HPDE6-E6E7 (cell line): ENCODE data around the gene RALY.
"Not testable (repeated sequence)": the region's sequence is repeated elsewhere in the genome, so short reads cannot be mapped to it uniquely, and the experiment has no call there.

Source experiments
- DNase-seq: peaks from one replicate; pipeline ENCODE4 v3.0.0; 2011; ENCODE audit warnings: missing footprints; ENCODE audit errors: extremely low spot score

The RALY gene

DNA sequence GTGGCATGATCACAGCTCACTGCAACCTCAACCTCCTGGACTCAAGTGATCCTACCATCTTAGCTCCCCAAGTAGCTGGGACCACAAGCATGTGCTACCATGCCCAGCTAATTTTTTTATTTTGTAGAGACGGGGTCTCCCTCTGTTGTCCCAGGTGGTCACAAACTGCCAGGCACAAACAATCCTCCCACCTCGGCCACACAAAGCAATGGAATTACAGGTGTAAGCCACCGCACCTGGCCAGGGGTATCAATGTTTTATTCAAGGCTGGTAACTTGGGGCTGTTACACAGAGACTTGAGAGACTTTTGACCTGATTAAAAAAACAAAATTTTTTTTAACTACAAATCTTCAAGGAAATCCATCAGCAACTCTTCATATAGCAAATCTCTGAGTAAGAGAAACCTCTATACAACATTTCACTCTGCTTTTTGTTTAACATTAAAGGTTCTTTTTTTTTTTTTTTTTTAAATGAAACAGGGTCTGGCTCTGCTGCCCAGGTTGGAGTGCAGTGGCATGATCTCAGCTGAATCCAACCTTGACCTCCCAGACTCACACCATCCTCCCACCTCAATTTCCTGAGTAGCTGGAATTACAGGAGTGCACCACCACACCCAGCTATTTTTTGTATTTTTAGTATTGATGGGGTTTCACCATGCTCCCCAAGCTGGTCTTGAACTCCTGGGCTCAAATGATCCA, 112.4 kb downstream of the RALY start:
- DNase-seq = no peak

DNA sequence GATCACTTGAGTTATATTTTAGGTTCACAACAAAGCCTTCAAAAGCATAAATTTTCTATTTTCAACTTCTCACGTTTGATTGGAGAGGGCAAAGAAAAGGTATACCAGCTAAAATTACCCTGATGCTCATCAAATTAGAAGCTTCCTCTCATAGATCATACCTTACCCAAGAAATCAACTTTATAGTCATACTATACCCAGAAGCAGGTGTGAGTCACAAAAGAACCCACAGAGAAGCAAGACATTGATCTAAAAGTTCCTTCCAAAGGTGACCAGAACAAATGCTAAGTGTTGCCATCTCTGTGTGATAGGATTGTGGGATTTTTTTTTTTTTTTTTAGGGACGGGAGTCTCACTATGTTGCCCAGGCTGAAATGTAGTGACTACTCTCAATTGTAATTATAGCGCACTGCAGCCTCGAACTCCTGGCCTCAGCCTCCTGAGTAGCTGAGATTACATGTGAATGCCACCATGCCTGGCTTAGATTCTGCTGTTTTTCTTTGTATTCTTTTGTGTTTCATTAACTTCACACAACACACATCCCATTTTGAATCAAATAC, 115.0 kb downstream of the RALY start:
- no peak for DNase-seq

DNA sequence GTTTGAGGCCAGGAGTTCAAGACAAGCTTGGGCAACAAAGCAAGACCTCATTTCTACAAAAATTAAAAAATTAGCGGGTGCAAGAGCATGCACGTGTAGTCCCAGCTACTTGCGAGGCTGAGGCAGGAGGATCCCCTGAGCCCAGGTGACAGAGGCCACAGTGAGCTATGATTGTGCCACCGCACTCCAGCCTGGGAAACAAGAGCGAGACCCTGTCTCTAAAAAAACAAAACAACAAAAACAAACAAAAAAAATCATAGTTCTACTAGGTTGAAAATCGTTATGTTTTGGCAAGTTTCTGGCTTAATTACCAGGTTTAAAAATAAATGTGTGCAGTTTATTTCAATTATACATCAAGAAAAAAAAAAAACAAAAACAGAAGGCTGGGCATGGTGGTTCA, 115.7 kb downstream of the RALY start:
- no peak for DNase-seq

DNA sequence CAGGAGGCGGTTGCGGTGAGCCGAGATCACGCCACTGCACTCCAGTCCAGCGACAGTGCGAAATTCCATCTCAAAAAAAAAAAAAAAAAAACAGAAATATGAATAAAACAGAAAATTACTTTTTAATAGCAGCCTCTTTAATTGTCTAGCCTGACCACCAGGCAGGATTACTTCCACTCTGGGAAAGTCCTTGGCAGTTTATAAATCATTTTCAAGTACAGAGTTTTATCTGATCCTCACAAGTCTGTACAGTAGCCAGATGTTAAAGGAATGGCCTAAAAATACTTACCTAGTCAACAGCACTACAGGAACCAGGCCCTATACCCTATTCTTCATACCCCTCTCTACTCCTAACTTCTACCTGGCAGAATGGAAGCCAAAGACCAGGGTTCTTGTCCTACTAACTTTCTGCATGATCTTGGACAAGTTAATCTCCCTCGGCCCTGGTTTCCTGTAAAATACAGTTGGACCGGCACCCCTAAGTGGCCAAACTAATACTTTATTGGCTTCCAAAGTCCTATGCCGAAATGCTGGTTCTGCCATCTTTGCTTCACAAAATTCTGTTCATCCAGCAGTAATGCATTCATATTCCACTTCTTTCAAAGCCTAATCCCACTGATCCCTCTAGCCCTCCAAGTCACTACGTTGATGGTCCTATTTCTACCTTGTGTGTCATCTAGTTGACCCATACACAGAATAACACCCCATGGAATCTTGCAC, 116.5 kb downstream of the RALY start:
- DNase-seq = no peak

DNA sequence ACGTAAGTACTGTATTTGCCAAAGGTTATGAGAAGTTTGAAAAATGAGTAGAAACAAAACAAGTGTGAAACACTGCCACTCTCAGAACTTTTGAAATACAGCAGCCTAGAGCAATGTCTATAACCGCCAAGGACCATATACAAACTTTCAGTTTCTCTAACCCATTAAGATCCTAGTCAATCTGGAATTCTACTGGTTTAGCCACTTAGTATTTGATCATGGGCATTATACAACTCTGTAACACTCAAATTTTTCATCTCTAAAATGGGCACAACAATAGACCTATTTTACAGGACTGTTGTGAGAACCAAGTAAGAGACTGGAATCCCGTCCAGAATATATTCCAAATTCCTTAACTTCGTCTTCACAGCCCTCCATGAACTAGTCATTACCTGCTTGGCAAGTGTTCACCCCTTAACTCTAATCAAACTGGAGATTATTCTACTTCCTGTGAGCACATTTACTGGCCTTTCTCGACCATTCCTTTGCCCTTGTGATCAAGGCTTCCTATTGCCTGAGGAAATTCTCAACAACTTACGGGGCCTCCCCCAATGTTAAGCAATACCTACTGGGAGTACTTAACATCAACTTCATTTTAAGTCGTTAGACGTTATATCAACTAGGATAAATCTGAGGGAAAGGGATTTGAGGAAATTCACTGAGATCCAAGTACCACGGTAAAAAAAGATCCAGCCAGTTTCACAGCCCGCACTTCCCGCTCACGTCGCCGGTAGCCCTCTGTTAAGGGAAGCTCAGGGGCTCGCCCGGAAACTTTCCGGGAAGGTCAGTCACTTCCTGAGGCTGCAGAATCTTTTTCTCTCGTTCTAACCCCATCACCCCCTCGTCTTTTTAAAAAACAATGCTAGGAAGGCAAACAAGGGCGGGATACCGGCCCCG, 117.3 kb downstream of the RALY start:
- peak; percentile 35 for DNase-seq

DNA sequence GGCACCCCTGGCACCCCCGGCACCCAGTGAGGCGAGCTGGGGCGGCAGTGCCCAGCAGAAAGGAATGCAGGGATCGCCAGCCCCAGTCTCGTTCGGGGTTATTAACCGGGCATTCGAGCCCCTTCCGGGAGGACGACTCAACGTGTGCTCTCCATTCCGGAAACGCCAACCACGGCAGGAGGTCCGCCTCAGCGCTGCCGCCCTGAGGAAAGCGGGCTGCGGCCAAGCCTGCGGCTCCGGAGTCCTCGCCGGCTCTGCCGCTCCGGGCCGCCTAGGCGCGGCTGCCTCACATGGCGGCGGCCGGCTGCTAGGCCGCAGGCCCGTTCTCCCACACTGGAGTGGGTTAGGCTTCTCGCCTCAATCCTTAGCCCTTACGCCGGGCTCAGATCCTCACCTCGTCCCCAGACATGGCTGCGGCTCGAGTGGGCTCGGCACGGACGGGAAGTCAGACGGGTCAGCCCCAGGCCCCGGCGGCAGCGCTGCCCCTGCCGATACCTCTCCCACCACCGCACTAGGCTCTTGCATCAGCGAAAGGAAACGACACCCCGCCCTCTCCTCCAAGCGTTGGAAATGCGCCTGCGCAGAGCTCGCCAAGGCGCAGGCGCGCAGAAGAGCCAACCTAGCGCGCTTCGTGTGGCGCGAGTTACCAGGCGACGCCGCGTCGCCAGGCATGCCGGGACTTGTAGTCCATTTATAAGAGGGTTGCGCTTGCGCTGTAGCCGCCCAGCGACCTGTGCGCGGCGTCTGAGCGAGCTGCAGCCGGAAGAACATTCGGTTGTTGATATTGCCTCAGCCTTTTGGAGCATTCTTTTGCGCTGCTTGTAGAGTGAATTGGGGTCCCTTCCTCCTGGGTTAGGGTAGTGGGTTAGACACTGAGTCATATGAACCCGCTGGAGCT, 118.2 kb downstream of the RALY start, which contains the start of gene EIF2S2:
TSS of gene EIF2S2 (minus strand) at position 542 of the 898 bp plus-strand sequence. CDS start at position 409, 133 bp downstream.
- DNase-seq = peak; percentile 99

DNA sequence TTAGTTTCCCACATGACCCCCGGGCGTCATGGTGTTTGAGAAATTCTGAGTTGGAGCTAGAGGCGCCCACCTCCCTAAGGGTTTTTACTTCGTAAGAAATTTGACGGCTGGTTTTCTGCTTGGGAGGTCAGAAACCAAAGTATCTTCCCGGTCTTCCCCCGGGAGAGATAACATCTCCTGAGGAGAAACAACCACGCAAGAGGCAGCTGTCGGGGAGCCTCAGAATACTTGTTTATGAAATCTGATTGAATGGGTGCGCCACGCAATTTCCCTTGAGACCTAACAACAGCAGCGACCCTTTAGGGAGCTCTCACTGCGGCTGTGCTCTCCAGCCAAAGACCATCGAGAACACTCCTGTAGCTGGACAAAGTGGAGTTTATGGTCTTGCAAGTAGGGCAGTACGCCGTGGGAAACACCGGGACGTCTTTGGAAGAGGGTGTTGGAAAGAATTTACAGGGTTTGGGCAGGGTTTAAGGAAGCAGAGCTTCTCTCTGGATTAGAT, 118.9 kb downstream of the RALY start:
- no peak for DNase-seq

DNA sequence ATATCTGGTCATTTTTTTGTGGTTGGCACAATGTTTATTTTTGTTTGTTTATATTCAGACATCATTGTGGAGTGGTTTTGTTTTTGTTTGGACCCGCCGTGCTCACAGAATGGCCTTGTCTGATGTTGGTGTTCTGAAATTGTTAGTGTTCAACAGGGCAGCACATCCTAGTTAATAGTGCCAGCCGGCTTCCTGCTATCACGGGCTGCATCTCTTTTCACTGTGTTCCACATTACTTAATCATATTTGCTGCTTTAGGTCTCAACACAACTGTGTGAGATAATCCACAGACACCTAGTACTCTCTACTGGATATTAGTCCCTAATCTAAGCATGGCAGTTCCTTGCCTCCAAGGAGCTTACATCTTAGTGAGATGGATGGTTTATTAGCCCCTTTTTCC, 121.1 kb downstream of the RALY start:
- DNase-seq = no peak

DNA sequence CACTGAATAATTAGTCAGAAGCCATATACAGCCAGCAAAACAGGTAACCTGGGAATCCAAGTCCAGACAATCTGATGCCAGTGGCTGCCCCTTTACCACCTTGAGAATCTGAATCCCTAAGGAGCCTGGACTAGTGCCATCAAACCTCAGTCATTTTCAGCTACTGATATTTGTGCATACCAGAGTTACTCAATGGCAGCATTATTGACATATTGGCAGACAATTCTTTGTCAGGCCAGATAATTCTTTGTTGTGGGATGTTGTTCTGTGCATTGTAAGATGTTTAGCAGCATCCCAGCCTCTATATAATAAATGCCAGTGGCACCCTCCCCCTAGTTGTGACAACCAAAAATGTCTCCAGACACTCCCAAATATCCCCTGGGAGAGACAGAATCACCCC, 121.5 kb downstream of the RALY start:
- no peak for DNase-seq

DNA sequence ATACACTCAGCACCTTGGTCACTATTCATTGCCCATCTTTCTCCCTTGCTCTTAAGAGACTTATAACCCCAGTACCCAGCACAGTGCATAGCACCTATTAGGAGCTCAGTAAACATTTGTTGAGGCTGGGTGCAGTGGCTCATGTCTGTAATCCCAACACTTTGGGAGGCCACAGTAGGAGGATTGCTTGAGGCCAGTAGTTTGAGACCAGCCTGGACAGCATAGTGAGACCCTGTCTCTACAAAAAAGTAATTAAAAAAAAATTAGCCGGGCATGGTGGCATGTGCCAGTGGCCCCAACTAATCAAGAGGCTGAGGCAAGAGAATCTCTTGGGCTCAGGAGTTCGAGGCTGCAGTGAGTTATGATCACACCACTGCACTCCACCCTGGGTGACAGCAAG, 126.5 kb downstream of the RALY start:
- DNase-seq = no peak

DNA sequence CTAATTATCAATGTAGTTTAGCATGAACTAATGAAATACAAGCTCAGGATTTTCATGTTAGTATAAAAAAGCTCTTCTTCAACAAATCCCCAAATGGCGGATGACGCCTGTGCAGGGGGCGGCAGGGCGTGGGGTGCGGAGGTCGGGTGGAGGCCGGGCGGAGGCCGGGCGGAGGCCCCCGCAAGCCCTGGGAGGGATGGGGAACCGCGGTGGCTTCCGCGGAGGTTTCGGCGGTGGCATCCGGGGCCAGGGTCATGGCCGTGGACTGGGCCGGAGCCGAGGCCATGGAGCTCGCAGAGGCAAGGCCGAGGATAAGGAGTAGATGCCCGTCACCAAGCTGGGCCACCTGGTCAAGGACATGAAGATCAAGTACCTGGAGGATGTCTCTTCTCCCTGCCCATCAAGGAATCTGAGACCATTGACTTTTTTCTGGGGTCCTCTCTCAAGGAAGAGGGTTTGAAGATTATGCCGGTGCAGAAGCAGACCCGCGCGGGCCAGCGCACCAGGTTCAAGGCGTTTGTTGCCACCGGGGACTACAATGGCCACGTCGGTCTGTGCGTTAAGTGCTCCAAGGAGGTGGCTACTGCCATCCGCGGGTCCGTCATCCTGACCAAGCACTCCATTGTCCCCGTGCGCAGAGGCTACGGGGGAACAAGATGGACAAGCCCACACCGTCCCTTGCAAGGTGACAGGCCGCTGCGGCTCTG, 128.7 kb downstream of the RALY start:
- DNase-seq = no peak

DNA sequence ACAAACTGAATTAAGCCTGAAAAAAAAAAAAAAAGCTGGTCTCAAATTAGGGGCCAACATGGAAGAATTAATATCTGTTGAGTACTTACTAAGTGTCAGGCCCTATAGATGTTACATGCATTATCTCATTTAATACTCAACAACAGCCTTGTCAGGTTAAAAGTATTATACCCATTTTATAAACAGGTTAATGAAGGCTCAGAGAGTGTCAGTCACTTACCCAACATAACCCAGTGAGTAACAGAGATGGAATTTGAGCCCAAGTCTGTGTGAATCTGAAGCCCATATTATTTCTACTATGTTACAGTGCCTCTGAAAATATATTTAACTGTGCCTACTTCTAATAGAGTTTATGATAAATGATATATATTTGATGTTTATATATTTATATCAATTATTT, 129.6 kb downstream of the RALY start:
- DNase-seq = no peak

DNA sequence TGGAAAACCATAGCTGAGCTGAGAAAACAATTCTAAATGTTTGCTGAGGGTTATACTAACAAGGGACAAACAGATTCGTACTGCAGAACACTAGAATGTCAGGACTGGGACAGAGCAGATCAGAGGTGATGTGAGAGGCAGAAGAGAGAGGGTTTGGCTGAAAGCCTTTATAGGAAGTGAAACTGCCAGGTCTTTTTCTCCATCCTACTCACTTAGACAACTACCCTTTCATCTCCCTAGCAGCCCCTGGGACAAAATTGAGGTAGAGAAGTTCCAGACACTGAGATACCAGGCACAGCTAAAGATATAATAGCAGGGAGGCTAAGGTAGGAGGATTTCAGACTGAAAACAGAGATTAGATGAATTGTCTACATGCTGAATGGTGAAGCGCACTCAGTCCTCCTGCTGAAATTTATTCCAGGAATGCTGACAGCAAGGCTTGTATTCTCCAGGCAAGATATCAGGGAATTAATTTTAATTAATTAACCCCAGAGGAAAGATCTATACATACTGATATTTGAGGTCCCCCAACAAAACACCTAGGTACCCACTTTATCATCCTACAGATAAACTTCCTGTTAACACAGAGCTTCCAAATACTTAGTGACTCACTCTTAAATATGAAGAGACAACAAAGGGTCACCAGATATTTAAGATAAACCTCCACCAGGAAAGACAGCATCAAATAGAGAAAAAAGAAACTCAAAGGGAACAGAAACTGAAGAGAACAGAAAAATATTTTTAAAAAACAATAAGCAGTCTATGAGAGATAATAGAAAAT, 130.9 kb downstream of the RALY start:
- no peak for DNase-seq

DNA sequence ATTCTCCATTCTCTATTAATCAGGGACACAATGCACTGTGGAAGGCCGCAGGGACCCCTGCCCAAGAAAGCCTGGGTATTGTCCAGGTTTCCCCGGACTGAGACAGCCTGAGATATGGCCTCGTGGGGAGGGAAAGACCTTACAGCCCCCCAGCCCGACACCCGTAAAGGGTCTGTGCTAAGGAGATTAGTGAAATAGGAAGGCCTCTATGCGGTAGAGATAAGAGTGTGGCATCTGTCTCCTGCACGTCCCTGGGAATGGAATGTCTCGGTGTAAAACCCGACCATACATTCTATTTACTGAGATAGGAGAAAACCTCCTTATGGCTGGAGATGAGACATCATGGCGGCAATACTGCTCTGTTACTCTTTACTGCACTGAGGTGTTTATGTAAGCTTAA, 134.1 kb downstream of the RALY start:
- no peak for DNase-seq

DNA sequence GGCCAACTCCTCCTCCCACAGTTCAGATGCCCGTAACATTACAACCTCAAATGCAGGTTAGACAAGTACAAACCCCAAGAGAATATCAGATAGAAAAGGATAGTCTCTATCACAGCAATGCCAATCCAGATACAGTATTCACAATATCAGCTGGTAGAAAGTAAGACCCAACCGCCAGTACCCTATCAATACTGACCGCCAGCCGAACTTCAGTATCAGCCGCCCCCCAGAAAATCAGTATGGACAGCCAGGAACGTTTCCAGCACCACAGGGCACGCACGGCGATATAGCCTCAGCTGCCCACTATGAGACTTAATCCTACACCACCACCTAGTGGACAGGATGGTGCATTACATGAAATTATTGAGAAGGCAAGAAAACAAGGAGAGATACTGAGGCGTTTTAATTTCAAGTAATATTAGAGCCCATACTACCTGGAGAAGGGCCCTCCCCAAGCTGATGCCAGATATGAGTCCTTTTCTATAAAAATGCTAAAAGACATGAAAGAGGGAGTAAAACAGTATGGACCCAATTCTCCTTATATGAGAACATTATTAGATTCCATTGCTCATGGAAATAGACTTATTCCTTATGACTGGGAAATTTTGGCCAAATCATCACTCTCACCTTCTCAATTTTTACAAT, 135.9 kb downstream of the RALY start:
- peak; percentile 84 for DNase-seq

DNA sequence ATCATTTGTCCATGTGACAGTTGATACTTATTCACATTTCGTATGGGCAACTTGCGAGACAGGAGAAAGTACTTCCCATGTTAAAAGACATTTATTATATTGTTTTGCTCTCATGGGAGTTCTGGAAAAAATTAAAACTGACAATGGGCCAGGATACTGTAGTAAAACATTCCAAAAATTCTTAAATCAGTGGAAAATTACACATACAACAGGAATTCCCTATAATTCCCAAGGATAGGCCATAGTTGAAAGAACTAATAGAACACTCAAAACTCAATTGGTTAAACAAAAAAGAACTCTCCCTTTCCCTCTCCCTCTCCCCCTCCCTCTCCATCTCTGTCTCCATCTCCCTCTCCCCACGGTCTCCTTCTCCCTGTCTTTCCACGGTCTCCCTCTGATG, 137.8 kb downstream of the RALY start:
- no peak for DNase-seq

DNA sequence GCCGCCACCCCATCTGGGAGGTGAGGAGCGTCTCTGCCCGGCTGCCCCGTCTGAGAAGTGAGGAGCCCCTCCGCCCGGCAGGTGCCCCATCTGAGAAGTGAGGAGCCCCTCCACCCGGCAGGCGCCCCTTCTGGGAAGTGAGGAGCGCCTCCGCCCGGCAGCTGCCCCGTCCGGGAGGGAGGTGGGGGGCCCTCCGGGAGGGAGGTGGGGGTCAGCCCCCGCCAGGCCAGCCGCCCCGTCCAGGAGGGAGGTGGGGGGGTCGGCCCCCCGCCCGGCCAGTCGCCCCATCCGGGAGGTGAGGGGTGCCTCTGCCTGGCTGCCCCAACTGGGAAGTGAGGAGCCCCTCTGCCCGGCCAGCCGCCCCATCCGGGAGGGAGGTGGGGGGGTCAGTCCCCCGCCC, 138.8 kb downstream of the RALY start:
- DNase-seq = not testable (repeated sequence)

DNA sequence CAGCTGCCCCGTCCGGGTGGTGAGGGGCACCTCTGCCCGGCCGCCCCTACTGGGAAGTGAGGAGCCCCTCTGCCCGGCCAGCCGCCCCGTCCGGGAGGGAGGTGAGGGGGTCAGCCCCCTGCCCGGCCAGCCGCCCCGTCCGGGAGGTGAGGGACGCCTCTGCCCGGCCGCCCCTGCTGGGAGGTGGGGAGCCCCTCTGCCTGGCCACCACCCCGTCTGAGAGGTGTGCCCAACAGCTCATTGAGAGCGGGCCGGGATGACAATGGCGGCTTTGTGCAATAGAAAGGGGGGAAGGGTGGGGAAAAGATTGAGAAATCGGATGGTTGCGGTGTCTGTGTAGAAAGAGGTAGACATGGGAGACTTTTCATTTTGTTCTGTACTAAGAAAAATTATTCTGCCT, 139.2 kb downstream of the RALY start:
- not testable (repeated sequence) for DNase-seq

DNA sequence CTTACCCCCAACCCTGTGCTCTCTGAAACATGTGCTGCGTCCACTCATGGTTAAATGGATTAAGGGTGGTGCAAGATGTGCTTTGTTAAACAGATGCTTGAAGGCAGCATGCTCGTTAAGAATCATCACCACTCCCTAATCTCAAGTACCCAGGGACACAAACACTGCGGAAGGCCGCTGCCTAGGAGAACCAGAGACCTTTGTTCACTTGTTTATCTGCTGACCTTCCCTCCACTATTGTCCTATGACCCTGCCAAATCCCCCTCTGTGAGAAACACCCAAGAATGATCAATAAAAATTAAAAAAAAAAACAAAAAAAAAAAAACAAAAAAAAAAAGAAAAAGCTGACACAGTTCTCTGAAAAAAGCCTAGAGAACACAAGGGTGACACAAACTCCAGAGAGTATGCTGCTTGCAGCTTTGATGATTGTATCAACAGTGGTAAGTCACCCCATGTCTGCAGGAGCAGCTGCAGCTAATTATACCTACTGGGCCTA, 139.7 kb downstream of the RALY start:
- not testable (repeated sequence) for DNase-seq
